Trophoblast cell (in vitro differentiated cells and primary cell): ENCODE data around the gene TRAPPC1.

Source experiments
- DNase-seq, 2 donors: peaks; one replicate each; pipeline ENCODE4 v3.0.0-alpha.2; 2016
- H2AFZ ChIP-seq: 2 replicates; pipeline ENCODE4 v1.6.1; 2013; ENCODE audit warnings: low read length, moderate library complexity, mild to moderate bottlenecking; ENCODE audit not compliant: insufficient read depth, poor library complexity
- H2AK5ac ChIP-seq: 2 replicates; pipeline ENCODE4 v1.6.1; 2013; ENCODE audit warnings: mild to moderate bottlenecking, low read length
- H2BK120ac ChIP-seq: 2 replicates; pipeline ENCODE4 v1.6.1; 2013; ENCODE audit warnings: low read length, mild to moderate bottlenecking, moderate library complexity; ENCODE audit not compliant: insufficient read depth, poor library complexity
- H2BK12ac ChIP-seq: 2 replicates; pipeline ENCODE4 v1.6.1; 2013; ENCODE audit warnings: mild to moderate bottlenecking, low read length, moderate library complexity
- H2BK5ac ChIP-seq: 2 replicates; pipeline ENCODE4 v1.6.1; 2013; ENCODE audit warnings: low read length, low read depth, moderate library complexity, mild to moderate bottlenecking; ENCODE audit not compliant: poor library complexity
- H3K14ac ChIP-seq: 2 replicates; pipeline ENCODE4 v1.6.1; 2013; ENCODE audit warnings: mild to moderate bottlenecking, low read length
- H3K18ac ChIP-seq: 2 replicates; pipeline ENCODE4 v1.6.1; 2013; ENCODE audit warnings: mild to moderate bottlenecking, low read length
- H3K23ac ChIP-seq: 2 replicates; pipeline ENCODE4 v1.6.1; 2013; ENCODE audit warnings: low read length
- H3K27ac ChIP-seq: 2 replicates; pipeline ENCODE4 v1.5.1; 2013; ENCODE audit warnings: low read depth, mild to moderate bottlenecking, inconsistent platforms, low read length, moderate library complexity
- H3K27me3 ChIP-seq: 2 replicates; pipeline ENCODE4 v1.6.1; 2013; ENCODE audit warnings: inconsistent platforms, mild to moderate bottlenecking, low read length, moderate library complexity; ENCODE audit not compliant: insufficient read depth
- H3K36me3 ChIP-seq, 2 experiments: 1 replicate in 1 of 2; 2 replicates in 1 of 2; pipeline ENCODE4 v1.6.1; 2013; ENCODE audit warnings: low read length in 2 of 2, mild to moderate bottlenecking in 2 of 2, moderate library complexity in 1 of 2; ENCODE audit not compliant: insufficient read depth in 2 of 2, control insufficient read depth in 1 of 2
- H3K4ac ChIP-seq: 2 replicates; pipeline ENCODE4 v1.6.1; 2013; ENCODE audit warnings: low read depth, mild to moderate bottlenecking, low read length, moderate library complexity
- H3K4me1 ChIP-seq, 2 experiments: 1 replicate in 1 of 2; 2 replicates in 1 of 2; pipeline ENCODE4 v1.6.1; 2013; ENCODE audit warnings: low read length in 2 of 2, mild to moderate bottlenecking in 2 of 2, moderate library complexity in 1 of 2; ENCODE audit not compliant: insufficient read depth in 2 of 2, control insufficient read depth in 1 of 2
- H3K4me2 ChIP-seq: 2 replicates; pipeline ENCODE4 v1.6.1; 2013; ENCODE audit warnings: inconsistent platforms, mild to moderate bottlenecking, low read length, moderate library complexity
- H3K4me3 ChIP-seq: 2 replicates; pipeline ENCODE4 v1.5.1; 2013; ENCODE audit warnings: mild to moderate bottlenecking, low read depth, low read length, inconsistent platforms
- H3K79me1 ChIP-seq: one replicate; pipeline ENCODE4 v1.6.1; 2013; ENCODE audit warnings: low read length
- H3K79me2 ChIP-seq: 2 replicates; pipeline ENCODE4 v1.6.1; 2013; ENCODE audit warnings: low read length, mild to moderate bottlenecking; ENCODE audit not compliant: control insufficient read depth, insufficient read depth, poor library complexity
- H3K9ac ChIP-seq: 2 replicates; pipeline ENCODE4 v1.6.1; 2013; ENCODE audit warnings: mild to moderate bottlenecking, low read length
- H3K9me3 ChIP-seq: 2 replicates; pipeline ENCODE4 v1.6.1; 2013; ENCODE audit warnings: low read depth, mild to moderate bottlenecking, control low read depth, inconsistent platforms, low read length; ENCODE audit not compliant: insufficient read depth
- H4K12ac ChIP-seq: 2 replicates; pipeline ENCODE4 v1.6.1; 2013; ENCODE audit warnings: low read depth, mild to moderate bottlenecking, low read length, moderate library complexity
- H4K8ac ChIP-seq: 2 replicates; pipeline ENCODE4 v1.6.1; 2013; ENCODE audit warnings: low read depth, mild to moderate bottlenecking, low read length, moderate library complexity
- H4K91ac ChIP-seq: one replicate; pipeline ENCODE4 v1.6.1; 2013; ENCODE audit warnings: low read depth, mild to moderate bottlenecking, low read length, moderate library complexity
- WGBS: extraction: QIAGEN DNeasy Blood & Tissue Kit; methylation state at CpG from one replicate; pipeline ENCODE4 v1.1.7; 2013; ENCODE audit warnings: missing lambda C conversion rate; ENCODE audit not compliant: insufficient read length, insufficient coverage; ENCODE audit errors: extremely low coverage; 5-methylcytosine and 5-hydroxymethylcytosine counted together

The TRAPPC1 gene

GRCh38 chr17:7940743-7941142 lies 9.0 kb upstream of the TRAPPC1 start:
- no peak overlapping the region for H4K12ac ChIP-seq
- H3K4ac ChIP-seq = no peak overlapping the region
- no peak overlapping the region for H2BK120ac ChIP-seq
- no peak overlapping the region for H4K8ac ChIP-seq
- H3K27ac ChIP-seq = no peak overlapping the region
- H2AK5ac ChIP-seq = no peak overlapping the region
- H3K18ac ChIP-seq = no peak overlapping the region
- no peak overlapping the region for H2BK5ac ChIP-seq
- peaks cover 2% of the 10 kb centered on the region for H3K9me3 ChIP-seq
- no peaks in the 10 kb centered on the region for H3K4me1 ChIP-seq
- DNase-seq = no peak
- H3K9ac ChIP-seq = no peak overlapping the region
- no peak overlapping the region for H2AFZ ChIP-seq
- H3K4me3 ChIP-seq = no peak overlapping the region
- peaks cover 45 to 60% of the 10 kb centered on the region in 2 experiments for H3K36me3 ChIP-seq
- H2BK12ac ChIP-seq = no peak overlapping the region
- H3K4me2 ChIP-seq = no peak overlapping the region
- no peak overlapping the region for H4K91ac ChIP-seq
- no peaks in the 10 kb centered on the region for H3K79me1 ChIP-seq
- no peaks in the 10 kb centered on the region for H3K79me2 ChIP-seq
- no peaks in the 10 kb centered on the region for H3K27me3 ChIP-seq
- H3K14ac ChIP-seq = no peak overlapping the region
- WGBS = no CpG with 5 or more reads among the region's 6 CpGs
- H3K23ac ChIP-seq = no peak overlapping the region

GRCh38 chr17:7940034-7940433 lies 8.3 kb upstream of the TRAPPC1 start:
- H3K27ac ChIP-seq = no peak overlapping the region
- H3K79me2 ChIP-seq = no peaks in the 10 kb centered on the region
- no peak overlapping the region for H3K4ac ChIP-seq
- no peak overlapping the region for H4K12ac ChIP-seq
- no peak overlapping the region for H3K4me3 ChIP-seq
- H2AFZ ChIP-seq = no peak overlapping the region
- H2BK120ac ChIP-seq = no peak overlapping the region
- no peak for DNase-seq
- no peak overlapping the region for H3K4me2 ChIP-seq
- H2BK12ac ChIP-seq = no peak overlapping the region
- no peak overlapping the region for H4K8ac ChIP-seq
- H3K18ac ChIP-seq = no peak overlapping the region
- H3K27me3 ChIP-seq = no peaks in the 10 kb centered on the region
- no peaks in the 10 kb centered on the region for H3K79me1 ChIP-seq
- H3K4me1 ChIP-seq = no peaks in the 10 kb centered on the region
- peaks cover 40 to 55% of the 10 kb centered on the region in 2 experiments for H3K36me3 ChIP-seq
- no peak overlapping the region for H3K14ac ChIP-seq
- no peak overlapping the region for H3K23ac ChIP-seq
- H4K91ac ChIP-seq = no peak overlapping the region
- H2AK5ac ChIP-seq = no peak overlapping the region
- H3K9ac ChIP-seq = no peak overlapping the region
- H2BK5ac ChIP-seq = no peak overlapping the region
- H3K9me3 ChIP-seq = peaks cover 2% of the 10 kb centered on the region
- WGBS = no CpG with 5 or more reads among the region's 4 CpGs

- no peak overlapping the region for H3K18ac ChIP-seq
These were observed 4.1 kb upstream of the TRAPPC1 start for GRCh38 chr17:7935859-7936258.

GRCh38 chr17:7932949-7933348 lies 1.2 kb upstream of the TRAPPC1 start:
- Histone ChIP-seq H3K23ac (no peak overlapping the region), H2BK5ac (no peak overlapping the region), H3K4me2 (peak overlapping the region; percentile 68), H3K4me1 (peaks cover 10 to 13% of the 10 kb centered on the region in 2 experiments), H3K9ac (no peak overlapping the region), H3K79me2 (peaks cover 7% of the 10 kb centered on the region), H3K4me3 (peak overlapping the region; percentile 91), H2BK12ac (no peak overlapping the region), H4K8ac (peak overlapping the region; percentile 95), H2AK5ac (no peak overlapping the region), H3K79me1 (peaks cover 9% of the 10 kb centered on the region), H4K12ac (peak overlapping the region; percentile 88), H3K9me3 (peaks cover 4% of the 10 kb centered on the region), H3K36me3 (peaks cover 17 to 21% of the 10 kb centered on the region in 2 experiments), H4K91ac (no peak overlapping the region), H3K18ac (peak overlapping the region; percentile 98), H3K27ac (no peak overlapping the region), H3K14ac (peak overlapping the region; percentile 96), H3K4ac (peak overlapping the region; percentile 84), H3K27me3 (peaks cover 8% of the 10 kb centered on the region), H2BK120ac (no peak overlapping the region), H2AFZ (no peak overlapping the region)
- no CpG with 5 or more reads among the region's 16 CpGs for WGBS
- peak; percentile 59 to 66 for DNase-seq

More at GRCh38 chr17:7935859-7936258, 4.1 kb upstream of the TRAPPC1 start:
- no peak overlapping the region for H3K9ac ChIP-seq
- peaks cover 7% of the 10 kb centered on the region for H3K79me2 ChIP-seq
- no peak overlapping the region for H2BK12ac ChIP-seq
- H3K4me2 ChIP-seq = no peak overlapping the region
- peaks cover 6 to 10% of the 10 kb centered on the region in 2 experiments for H3K4me1 ChIP-seq
- H3K4me3 ChIP-seq = no peak overlapping the region
- H4K91ac ChIP-seq = no peak overlapping the region
- no peak overlapping the region for H3K23ac ChIP-seq
- H2BK5ac ChIP-seq = no peak overlapping the region
- peaks cover 21 to 33% of the 10 kb centered on the region in 2 experiments for H3K36me3 ChIP-seq
- H3K14ac ChIP-seq = no peak overlapping the region
- H3K27me3 ChIP-seq = no peaks in the 10 kb centered on the region
- no peak overlapping the region for H2AK5ac ChIP-seq
- H3K79me1 ChIP-seq = peaks cover 9% of the 10 kb centered on the region
- no peak overlapping the region for H4K8ac ChIP-seq
- H3K27ac ChIP-seq = no peak overlapping the region
- no peaks in the 10 kb centered on the region for H3K9me3 ChIP-seq
- H3K4ac ChIP-seq = no peak overlapping the region
- no peak overlapping the region for H2BK120ac ChIP-seq
- no peak for DNase-seq
- no peak overlapping the region for H4K12ac ChIP-seq
- H2AFZ ChIP-seq = no peak overlapping the region
